ENCODE measurements around the gene PPP1R15A. TPM values are rescaled to one million over a fixed set of nuclear protein-coding genes. Genes with fewer than 3 reads are reported as not detected.
A peak's percentile ranks its signal among the peaks of the same experiment; 100 is the strongest.
"Not testable (repeated sequence)": the region's sequence is repeated elsewhere in the genome, so short reads cannot be mapped to it uniquely, and the experiment has no call there.

Gene PPP1R15A
- total RNA-seq, 2 experiments from 2014 or later, result 23.4 to 31.7 TPM

- H3K79me2 ChIP-seq (ENCODE audit: insufficient read depth, low read depth, low read length), result no peaks in the 10 kb centered on the region
- POLR2A ChIA-PET, result no interaction called here
- no peak overlapping the region for H3K4me3 ChIP-seq (ENCODE audit: low read depth, low read length, poor library complexity, severe bottlenecking)
- no peaks in the 10 kb centered on the region for H3K4me1 ChIP-seq (ENCODE audit: insufficient read depth, low read length, poor library complexity, severe bottlenecking)
- no peak overlapping the region for H2AFZ ChIP-seq (ENCODE audit: low read length)
- H3K36me3 ChIP-seq (ENCODE audit: insufficient read depth, low read length), result no peaks in the 10 kb centered on the region
- H3K9me3 ChIP-seq (ENCODE audit: low read length), result no peaks in the 10 kb centered on the region
- BruUV-seq (replicated peaks), result no TSS peak
- CTCF ChIA-PET (ENCODE audit: unreplicated experiment), result interaction anchor here (0.6 to 1.2 kb wide), 4 partner anchors 15 to 128 kb away, joined by 3 to 5 read pairs (median 4); no protein-coding TSS in a partner anchor
- H3K9me2 ChIP-seq (ENCODE audit: insufficient read depth, low read length), result no peaks in the 10 kb centered on the region
- DNase-seq (ENCODE audit: low spot score), result peak; percentile 76
- H3K27ac ChIP-seq (ENCODE audit: low read depth, low read length, poor library complexity, severe bottlenecking), result no peak overlapping the region
- TF ChIP-seq CTCF (conservative IDR thresholded peaks at IDR 0.05; ENCODE audit: low read length) (peak; percentile 98), EZH2phosphoT487 (IDR thresholded peaks at IDR 0.05; ENCODE audit: borderline replicate concordance, low read depth, low read length) (no peak)
- intact Hi-C loops (cut with micrococcal nuclease; ENCODE audit: unreplicated experiment), result no loop called here
- no peaks in the 10 kb centered on the region for H4K20me1 ChIP-seq (ENCODE audit: insufficient read depth, low read length)
- no peak overlapping the region for H3K4me2 ChIP-seq (ENCODE audit: low read length)
Observed at GRCh38 chr19:48842789-48843162, 29.4 kb upstream of the PPP1R15A start.

GRCh38 chr19:48844472-48844871 is 27.7 kb upstream of the PPP1R15A start:
- Histone ChIP-seq H3K79me2 (ENCODE audit: insufficient read depth, low read depth, low read length) (no peaks in the 10 kb centered on the region), H3K4me3 (ENCODE audit: low read depth, low read length, poor library complexity, severe bottlenecking) (no peak overlapping the region), H4K20me1 (ENCODE audit: insufficient read depth, low read length) (no peaks in the 10 kb centered on the region), H3K4me2 (ENCODE audit: low read length) (no peak overlapping the region), H3K27ac (ENCODE audit: low read depth, low read length, poor library complexity, severe bottlenecking) (no peak overlapping the region), H3K9me2 (ENCODE audit: insufficient read depth, low read length) (no peaks in the 10 kb centered on the region), H2AFZ (ENCODE audit: low read length) (no peak overlapping the region), H3K36me3 (ENCODE audit: insufficient read depth, low read length) (no peaks in the 10 kb centered on the region), H3K4me1 (ENCODE audit: insufficient read depth, low read length, poor library complexity, severe bottlenecking) (no peaks in the 10 kb centered on the region), H3K9me3 (ENCODE audit: low read length) (no peaks in the 10 kb centered on the region)
- TF ChIP-seq EZH2phosphoT487 (IDR thresholded peaks at IDR 0.05; ENCODE audit: borderline replicate concordance, low read depth, low read length), result no peak
- TF ChIP-seq CTCF (conservative IDR thresholded peaks at IDR 0.05; ENCODE audit: low read length), result no peak
- CTCF ChIA-PET (ENCODE audit: unreplicated experiment), result no interaction called here
- intact Hi-C loops (cut with micrococcal nuclease; ENCODE audit: unreplicated experiment), result no loop called here
- POLR2A ChIA-PET, result interaction anchor here (0.6 to 1.1 kb wide), 2 partner anchors 133 to 584 kb away, joined by 7 to 9 read pairs; no protein-coding TSS in a partner anchor
- no TSS peak for BruUV-seq (replicated peaks)
- DNase-seq (ENCODE audit: low spot score), result no peak

- H3K4me1 ChIP-seq (ENCODE audit: insufficient read depth, low read length, poor library complexity, severe bottlenecking), result no peaks in the 10 kb centered on the region
- H3K27ac ChIP-seq (ENCODE audit: low read depth, low read length, poor library complexity, severe bottlenecking), result no peak overlapping the region
- H3K9me2 ChIP-seq (ENCODE audit: insufficient read depth, low read length), result no peaks in the 10 kb centered on the region
- no TSS peak for BruUV-seq (replicated peaks)
- no peak overlapping the region for H2AFZ ChIP-seq (ENCODE audit: low read length)
- no peaks in the 10 kb centered on the region for H3K36me3 ChIP-seq (ENCODE audit: insufficient read depth, low read length)
- POLR2A ChIA-PET, result no interaction called here
- no peaks in the 10 kb centered on the region for H4K20me1 ChIP-seq (ENCODE audit: insufficient read depth, low read length)
- no peaks in the 10 kb centered on the region for H3K9me3 ChIP-seq (ENCODE audit: low read length)
- no peak overlapping the region for H3K4me2 ChIP-seq (ENCODE audit: low read length)
- H3K79me2 ChIP-seq (ENCODE audit: insufficient read depth, low read depth, low read length), result no peaks in the 10 kb centered on the region
- intact Hi-C loops (cut with micrococcal nuclease; ENCODE audit: unreplicated experiment), result no loop called here
- CTCF ChIA-PET (ENCODE audit: unreplicated experiment), result no interaction called here
- H3K4me3 ChIP-seq (ENCODE audit: low read depth, low read length, poor library complexity, severe bottlenecking), result no peak overlapping the region
- no peak for TF ChIP-seq CTCF (conservative IDR thresholded peaks at IDR 0.05; ENCODE audit: low read length)
- no peak for TF ChIP-seq EZH2phosphoT487 (IDR thresholded peaks at IDR 0.05; ENCODE audit: borderline replicate concordance, low read depth, low read length)
- DNase-seq (ENCODE audit: low spot score), result no peak
Observed at GRCh38 chr19:48845384-48845783, 26.8 kb upstream of the PPP1R15A start.

GRCh38 chr19:48846659-48847058 is 25.6 kb upstream of the PPP1R15A start:
- intact Hi-C loops (cut with micrococcal nuclease; ENCODE audit: unreplicated experiment); CTCF ChIA-PET (ENCODE audit: unreplicated experiment): not testable (repeated sequence)

More at GRCh38 chr19:48846659-48847058, 25.6 kb upstream of the PPP1R15A start:
- H4K20me1 ChIP-seq (ENCODE audit: insufficient read depth, low read length); H2AFZ ChIP-seq (ENCODE audit: low read length); H3K4me1 ChIP-seq (ENCODE audit: insufficient read depth, low read length, poor library complexity, severe bottlenecking); H3K4me3 ChIP-seq (ENCODE audit: low read depth, low read length, poor library complexity, severe bottlenecking); H3K9me3 ChIP-seq (ENCODE audit: low read length); DNase-seq (ENCODE audit: low spot score); H3K4me2 ChIP-seq (ENCODE audit: low read length); H3K9me2 ChIP-seq (ENCODE audit: insufficient read depth, low read length); H3K79me2 ChIP-seq (ENCODE audit: insufficient read depth, low read depth, low read length); H3K36me3 ChIP-seq (ENCODE audit: insufficient read depth, low read length); H3K27ac ChIP-seq (ENCODE audit: low read depth, low read length, poor library complexity, severe bottlenecking); BruUV-seq (replicated peaks): not testable (repeated sequence)
- POLR2A ChIA-PET, result interaction anchor here (1.0 kb wide), 1 partner anchor 126 kb away, joined by 3 read pairs; no protein-coding TSS in a partner anchor
